HG03378 (cell line): Measurements from ENCODE around the gene NANP.
"Not testable (repeated sequence)": the region's sequence is repeated elsewhere in the genome, so short reads cannot be mapped to it uniquely, and the experiment has no call there.

Experiments
- ATAC-seq: cut with Tn5 transposase; IDR thresholded peaks from one replicate; pipeline ENCODE4 v1.9.1; 2021; ENCODE audit warnings: mild to moderate bottlenecking, moderate library complexity; ENCODE audit not compliant: unreplicated experiment

The NANP gene

GRCh38 chr20:25608774-25609173 is 15.0 kb downstream of the NANP start:
- no peak for ATAC-seq

DNA sequence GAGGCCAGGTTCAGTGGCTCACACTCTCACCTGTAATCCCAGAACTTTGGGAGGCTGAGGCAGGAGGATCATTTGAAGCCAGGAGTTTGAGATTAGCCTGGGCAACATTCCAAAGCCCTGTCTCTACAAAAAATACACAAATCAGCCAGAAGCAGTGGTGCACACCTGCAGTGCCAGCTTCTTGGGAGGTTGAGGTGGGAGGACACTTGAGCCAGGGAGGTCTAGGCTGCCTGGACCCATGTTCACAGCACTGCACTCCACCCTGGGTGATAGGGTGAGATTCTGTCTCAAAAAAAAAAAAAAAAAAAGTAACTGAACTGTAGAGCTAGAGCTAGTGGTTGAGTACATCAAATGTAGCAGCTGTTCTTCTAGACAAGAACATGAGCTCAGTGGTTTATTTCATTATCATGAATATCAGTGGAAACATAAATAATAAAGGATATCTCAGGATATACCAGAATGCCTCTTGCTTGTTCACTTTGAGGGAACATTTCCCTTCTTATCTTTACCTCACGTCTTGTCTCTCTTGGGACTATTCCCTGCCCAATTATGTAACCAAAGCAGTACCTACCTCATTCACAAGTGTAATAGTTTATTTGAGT is 17.6 kb downstream of the NANP start:
- ATAC-seq: no peak

DNA sequence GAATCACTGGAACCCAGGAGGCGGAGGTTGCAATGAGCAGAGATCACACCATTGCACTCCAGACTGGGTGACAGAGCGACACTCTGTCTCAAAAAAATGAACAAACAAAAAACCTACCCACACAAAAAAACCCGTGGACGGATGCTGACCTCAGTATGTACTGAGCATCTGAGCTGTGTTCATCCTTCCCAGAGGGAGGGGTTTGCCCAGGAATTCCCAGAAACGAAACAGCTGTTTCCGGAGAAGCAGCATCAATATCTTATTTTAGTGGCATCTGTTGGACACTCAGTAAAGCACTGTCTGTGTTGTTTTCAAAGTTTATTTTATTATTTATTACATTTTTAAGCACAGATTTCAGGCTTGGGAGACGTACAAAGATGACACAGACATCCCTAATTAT is 18.7 kb downstream of the NANP start:
- ATAC-seq: no peak

DNA sequence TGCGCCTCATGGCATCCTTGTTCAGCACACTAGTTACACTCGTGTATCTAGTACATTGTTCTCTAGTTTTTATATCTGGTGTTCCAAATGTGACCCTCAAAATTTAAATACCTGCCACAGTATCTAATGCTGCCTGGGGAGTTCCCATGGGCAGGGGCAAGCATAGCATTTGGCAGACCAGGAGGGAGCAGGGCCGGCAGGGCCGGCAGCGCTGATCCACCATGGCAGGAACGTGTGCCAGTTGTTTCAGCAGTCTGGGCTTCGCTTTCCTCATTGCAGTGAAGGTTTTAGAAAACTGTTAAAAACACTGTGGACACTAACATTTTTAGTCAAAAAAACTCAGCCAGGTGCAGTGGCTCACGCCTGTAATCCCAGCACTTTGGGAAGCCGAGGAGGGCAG is 19.2 kb downstream of the NANP start:
- no peak for ATAC-seq

DNA sequence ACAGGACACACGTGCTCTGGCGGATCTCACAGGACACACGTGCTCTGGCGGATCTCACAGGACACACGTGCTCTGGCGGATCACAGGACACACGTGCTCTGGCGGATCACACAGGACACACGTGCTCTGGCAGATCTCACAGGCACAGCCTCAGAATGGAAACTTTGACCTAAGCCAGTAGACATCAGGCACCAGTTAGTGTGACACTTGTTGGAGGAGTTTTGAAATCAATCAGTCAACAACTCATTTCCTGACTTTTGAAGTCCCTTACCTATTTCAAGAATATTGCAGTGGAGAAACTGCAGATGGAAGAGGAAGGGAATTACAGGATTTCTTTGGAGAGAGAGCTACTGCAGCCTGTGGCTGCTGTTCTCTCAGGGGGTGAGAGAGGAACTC is 20.9 kb downstream of the NANP start:
- ATAC-seq: not testable (repeated sequence)

DNA sequence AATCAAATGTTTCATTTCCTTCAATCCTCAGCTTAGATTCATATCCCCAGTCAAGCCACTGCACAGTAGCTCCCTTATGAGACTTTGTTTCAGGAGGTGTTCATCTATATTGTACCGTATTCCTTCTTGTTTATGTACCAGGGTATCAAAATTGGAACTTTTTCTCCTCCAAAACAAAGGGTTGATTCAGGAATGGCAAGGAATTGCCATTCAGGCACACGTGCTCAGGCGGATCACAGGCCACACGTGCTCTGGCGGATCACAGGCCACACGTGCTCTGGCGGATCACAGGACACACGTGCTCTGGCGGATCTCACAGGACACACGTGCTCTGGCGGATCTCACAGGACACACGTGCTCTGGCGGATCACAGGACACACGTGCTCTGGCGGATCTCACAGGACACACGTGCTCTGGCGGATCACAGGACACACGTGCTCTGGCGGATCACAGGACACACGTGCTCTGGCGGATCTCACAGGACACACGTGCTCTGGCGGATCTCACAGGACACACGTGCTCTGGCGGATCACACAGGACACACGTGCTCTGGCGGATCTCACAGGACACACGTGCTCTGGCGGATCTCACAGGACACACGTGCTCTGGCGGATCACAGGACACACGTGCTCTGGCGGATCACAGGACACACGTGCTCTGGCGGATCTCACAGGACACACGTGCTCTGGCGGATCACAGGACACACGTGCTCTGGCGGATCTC is 21.5 kb downstream of the NANP start:
- not testable (repeated sequence) for ATAC-seq

GRCh38 chr20:25601659-25602058 is 22.2 kb downstream of the NANP start:
- no peak for ATAC-seq

- no peak for ATAC-seq
Observed at GRCh38 chr20:25600632-25601031, 23.2 kb downstream of the NANP start.

DNA sequence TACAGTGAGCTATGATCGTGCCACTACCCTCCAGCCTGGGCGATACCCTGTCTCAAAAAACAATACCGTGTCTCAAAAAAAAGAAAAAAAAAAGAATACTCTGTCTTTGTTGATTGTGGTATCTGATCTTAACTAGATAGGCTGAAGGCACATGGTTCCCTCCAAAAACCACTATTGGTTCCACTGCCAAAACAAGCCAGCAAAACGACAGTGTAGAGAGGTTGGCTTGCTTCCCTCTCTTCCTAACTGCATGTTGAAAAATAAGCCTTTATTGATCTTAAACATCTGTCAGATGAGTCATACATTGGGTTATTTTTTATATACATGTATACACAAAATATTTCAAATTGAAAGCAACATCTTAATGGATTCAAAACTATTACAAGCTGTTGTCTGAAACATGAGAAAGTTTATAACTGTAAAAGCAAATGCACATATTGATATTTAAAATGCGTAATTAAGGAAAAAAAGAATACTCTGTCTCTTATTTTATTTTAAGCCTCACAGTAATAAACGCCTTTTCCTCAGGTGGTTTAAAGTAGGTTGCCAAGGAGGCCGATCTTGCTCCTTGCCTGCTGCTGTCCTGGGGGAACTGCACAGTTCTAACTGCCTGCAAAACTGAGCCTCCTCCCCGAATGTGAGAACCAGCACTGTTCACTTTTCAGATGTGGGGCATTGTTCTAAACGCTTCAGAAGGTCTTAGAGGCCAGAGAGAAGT is 31.5 kb downstream of the NANP start:
- no peak for ATAC-seq

- ATAC-seq: not testable (repeated sequence)
Observed at GRCh38 chr20:25590778-25591177, 33.0 kb downstream of the NANP start.

DNA sequence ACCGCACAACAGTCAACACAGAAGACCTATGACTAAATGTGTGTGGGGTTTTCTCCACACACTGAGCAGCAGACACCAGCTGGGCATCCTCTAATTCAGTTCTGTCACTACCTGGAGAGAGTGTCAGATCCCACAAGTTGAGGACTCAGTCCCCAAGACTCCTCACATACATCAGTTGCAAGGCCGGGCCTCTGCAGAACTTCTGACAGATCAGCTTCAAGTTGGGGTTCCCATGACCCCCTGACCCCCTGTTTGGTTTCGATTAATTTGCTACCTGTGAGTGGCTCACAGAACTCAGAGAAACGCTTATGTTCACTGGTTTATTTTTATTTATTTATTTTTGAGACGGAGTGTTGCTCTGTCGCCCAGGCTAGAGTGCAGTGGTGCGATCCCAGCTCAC is 35.3 kb downstream of the NANP start:
- no peak for ATAC-seq

DNA sequence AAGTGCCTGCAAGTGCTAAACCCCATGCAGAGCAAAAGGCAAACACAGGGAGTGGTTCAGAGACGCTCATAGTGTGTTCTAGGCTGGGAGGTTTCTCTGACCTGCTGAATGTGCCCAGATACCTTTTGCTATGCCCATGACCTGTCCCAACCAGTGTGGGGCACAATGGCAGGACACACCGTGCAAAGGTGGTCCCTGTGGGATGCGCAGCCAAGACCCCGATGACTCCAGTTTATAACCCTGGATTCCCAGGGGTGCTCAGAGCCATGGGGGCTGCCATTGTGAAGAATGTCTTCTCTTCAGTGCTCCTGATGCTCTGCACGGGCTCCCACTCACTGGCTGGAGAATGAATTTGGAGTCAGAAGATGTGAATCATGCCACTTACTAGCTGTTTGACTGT is 36.3 kb downstream of the NANP start:
- ATAC-seq: no peak

DNA sequence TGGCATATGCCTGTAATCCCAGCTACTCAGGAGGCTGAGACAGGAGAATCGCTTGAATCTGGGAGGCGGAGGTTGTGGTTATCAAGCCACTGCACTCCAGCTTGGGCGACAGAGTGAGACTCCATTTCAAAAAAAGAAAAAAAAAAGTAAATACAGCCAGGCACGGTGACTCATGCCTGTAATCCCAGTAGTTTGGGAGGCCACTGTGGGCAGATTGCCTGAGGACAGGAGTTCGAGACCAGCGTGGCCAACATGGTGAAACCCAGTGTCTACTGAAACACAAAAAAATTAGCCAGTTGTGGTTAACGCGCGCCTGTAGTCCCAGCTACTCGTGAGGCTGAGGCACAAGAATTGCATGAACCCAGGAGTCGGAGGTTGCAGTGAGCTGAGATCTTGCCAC is 36.9 kb downstream of the NANP start:
- no peak for ATAC-seq

GRCh38 chr20:25584905-25585704 is 38.7 kb downstream of the NANP start, which contains the start of gene NINL:
Gene NINL (minus strand): TSS chr20:25585531. CDS start chr20:25526587, 58,944 bp downstream.
- no peak for ATAC-seq

GRCh38 chr20:25583607-25584006 is 40.2 kb downstream of the NANP start:
- not testable (repeated sequence) for ATAC-seq

DNA sequence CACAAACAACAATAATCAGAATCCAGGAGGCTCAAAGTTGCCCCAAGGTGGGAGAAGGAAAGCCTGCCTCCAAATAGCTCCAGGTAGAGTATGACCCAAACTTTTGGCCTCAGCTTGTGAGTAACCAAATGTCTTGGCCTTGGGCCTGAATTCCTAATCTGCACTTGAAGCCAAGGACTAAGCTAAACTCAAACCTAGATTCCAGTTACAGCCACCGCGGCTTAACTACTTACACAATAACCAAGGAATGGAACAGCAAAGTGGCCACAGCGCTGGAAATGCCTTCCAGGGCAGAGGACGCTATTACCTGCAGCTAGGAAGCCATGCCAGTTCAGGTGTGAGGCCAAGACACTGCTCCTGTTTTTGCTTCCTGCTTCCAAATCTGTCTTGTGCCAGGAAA is 43.1 kb downstream of the NANP start:
- no peak for ATAC-seq

DNA sequence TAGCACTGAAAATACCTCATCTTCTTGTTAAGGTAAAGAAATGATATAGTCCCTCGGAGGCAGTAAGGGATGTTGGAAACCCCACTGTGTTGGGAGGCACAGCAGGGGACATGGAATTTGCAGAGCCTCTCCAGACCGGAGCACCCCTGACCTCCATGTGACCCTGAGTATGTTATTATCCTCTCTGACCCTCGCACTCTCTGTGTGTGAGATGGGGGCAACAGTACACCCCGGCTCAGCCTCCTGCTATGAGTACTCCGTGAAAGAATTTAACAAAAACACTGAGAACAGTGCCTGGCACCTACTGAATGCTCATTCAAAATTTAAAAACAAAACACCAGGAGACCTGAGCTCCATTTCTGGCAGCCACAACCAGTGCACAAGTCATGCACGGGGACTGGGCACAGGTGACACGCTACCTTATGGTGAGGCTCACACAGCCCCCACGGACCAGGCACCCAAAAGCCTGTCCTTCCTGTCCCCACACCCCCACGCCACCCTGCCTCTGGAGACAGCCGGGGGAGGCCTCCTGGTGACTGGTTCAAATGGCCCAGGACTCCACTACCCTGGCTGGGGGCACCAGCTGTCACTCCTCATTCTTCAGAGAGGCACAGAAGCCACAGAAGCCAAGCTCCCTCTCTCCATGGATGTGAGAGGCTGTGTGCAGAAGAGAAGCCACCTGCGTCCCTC is 44.6 kb downstream of the NANP start:
- no peak for ATAC-seq

DNA sequence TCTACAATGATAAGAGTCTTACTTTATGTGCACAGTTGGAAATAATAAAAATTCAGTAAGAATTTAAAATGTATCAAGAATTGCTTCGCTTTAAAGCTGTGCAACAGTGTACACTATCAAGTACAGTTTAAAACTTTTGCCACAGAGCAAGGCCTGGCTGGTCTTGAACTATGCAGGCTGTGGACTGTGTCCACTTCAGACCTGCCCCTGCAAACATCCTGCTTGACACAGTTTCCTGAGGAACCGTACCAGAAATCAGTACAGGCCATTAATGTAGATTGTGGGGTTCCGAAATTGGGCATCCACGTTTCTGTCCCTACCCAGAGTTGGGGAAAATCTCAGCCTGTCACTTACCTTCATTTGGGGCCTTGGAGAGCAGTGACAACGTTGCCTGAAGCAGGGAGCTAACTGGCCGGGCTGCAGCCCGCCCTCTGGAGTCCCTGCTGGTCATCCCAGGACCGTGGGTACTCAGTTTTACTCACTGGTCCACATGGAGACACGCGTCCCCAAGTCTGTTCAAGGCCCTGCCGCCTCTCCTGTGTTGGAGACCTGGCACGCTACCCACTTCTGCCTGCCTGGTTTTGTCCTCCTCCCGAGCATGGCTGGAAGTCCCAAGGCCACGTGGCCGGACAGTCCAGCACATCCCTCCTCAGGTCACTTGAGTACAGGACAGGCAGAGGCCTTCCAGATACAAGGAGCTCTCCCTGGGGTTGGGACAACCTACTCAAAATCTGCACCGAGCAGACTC is 46.9 kb downstream of the NANP start:
- no peak for ATAC-seq

GRCh38 chr20:25574411-25574810 is 49.4 kb downstream of the NANP start:
- no peak for ATAC-seq
